Measurements from ENCODE around the gene KIF16B. TPM values are rescaled to one million over a fixed set of nuclear protein-coding genes. Genes with fewer than 3 reads are reported as not detected.

KIF16B gene
- total and polyA plus RNA-seq, 4 donors = 5.1 to 19.7 (median 8.4) TPM

GRCh38 chr20:16608277-16608650 lies 35.0 kb upstream of the KIF16B start:
- DNase-seq (ENCODE audit: low spot score) = no peak
- H3K4me3 ChIP-seq (ENCODE audit: low read depth in 1 of 3, low read length in 3 of 3) = peak overlapping the region in 1 of 3 donors; percentile 35
- peak in 1 of 2 donors; percentile 4 for TF ChIP-seq RXRA (IDR thresholded peaks at IDR 0.05)
- TF ChIP-seq EGR1 (IDR thresholded peaks at IDR 0.05; ENCODE audit: low read depth in 2 of 2) = no peak
- no peaks in the 10 kb centered on the region for H3K9me3 ChIP-seq (ENCODE audit: control insufficient read depth in 4 of 4, low read length in 3 of 4)
- H3K9ac ChIP-seq (ENCODE audit: low read depth in 1 of 2, low read length in 2 of 2) = no peak overlapping the region
- H3K27me3 ChIP-seq (ENCODE audit: control insufficient read depth in 4 of 4, insufficient read depth in 4 of 4, low read length in 3 of 4) = no peaks in the 10 kb centered on the region
- H3K27ac ChIP-seq (ENCODE audit: low read depth in 1 of 2, low read length in 2 of 2) = peak overlapping the region; percentile 39 to 79
- peaks cover 2 to 23% (median 20%) of the 10 kb centered on the region in 4 donors for H3K4me1 ChIP-seq (ENCODE audit: control insufficient read depth in 4 of 4, insufficient read depth in 4 of 4, low read length in 3 of 4)
- WGBS = 23% methylated on average over 2 of the region's 2 CpGs
- no peaks in the 10 kb centered on the region for H3K36me3 ChIP-seq (ENCODE audit: control insufficient read depth in 4 of 4, insufficient read depth in 3 of 4, low read depth in 1 of 4, low read length in 3 of 4)

- 21% methylated on average over 12 of the region's 12 CpGs for WGBS
- H3K27ac ChIP-seq (ENCODE audit: low read depth in 1 of 2, low read length in 2 of 2) = peak overlapping the region; percentile 39 to 79
Observed at GRCh38 chr20:16607364-16608276, 34.4 kb upstream of the KIF16B start.

More at GRCh38 chr20:16607364-16608276, 34.4 kb upstream of the KIF16B start:
- Histone ChIP-seq H3K36me3 (ENCODE audit: control insufficient read depth in 4 of 4, insufficient read depth in 3 of 4, low read depth in 1 of 4, low read length in 3 of 4) (no peaks in the 10 kb centered on the region), H3K27me3 (ENCODE audit: control insufficient read depth in 4 of 4, insufficient read depth in 4 of 4, low read length in 3 of 4) (no peaks in the 10 kb centered on the region), H3K9ac (ENCODE audit: low read depth in 1 of 2, low read length in 2 of 2) (peak overlapping the region in 1 of 2 donors; percentile 11), H3K9me3 (ENCODE audit: control insufficient read depth in 4 of 4, low read length in 3 of 4) (no peaks in the 10 kb centered on the region), H3K4me1 (ENCODE audit: control insufficient read depth in 4 of 4, insufficient read depth in 4 of 4, low read length in 3 of 4) (peaks cover 2 to 23% (median 20%) of the 10 kb centered on the region in 4 donors), H3K4me3 (ENCODE audit: low read depth in 1 of 3, low read length in 3 of 3) (peak overlapping the region in 2 of 3 donors; percentile 20 to 35)
- DNase-seq (ENCODE audit: low spot score) = no peak
- peak; percentile 92 to 98 for TF ChIP-seq HNF4A (conservative IDR thresholded peaks at IDR 0.05)
- TF ChIP-seq, protein P1, sequence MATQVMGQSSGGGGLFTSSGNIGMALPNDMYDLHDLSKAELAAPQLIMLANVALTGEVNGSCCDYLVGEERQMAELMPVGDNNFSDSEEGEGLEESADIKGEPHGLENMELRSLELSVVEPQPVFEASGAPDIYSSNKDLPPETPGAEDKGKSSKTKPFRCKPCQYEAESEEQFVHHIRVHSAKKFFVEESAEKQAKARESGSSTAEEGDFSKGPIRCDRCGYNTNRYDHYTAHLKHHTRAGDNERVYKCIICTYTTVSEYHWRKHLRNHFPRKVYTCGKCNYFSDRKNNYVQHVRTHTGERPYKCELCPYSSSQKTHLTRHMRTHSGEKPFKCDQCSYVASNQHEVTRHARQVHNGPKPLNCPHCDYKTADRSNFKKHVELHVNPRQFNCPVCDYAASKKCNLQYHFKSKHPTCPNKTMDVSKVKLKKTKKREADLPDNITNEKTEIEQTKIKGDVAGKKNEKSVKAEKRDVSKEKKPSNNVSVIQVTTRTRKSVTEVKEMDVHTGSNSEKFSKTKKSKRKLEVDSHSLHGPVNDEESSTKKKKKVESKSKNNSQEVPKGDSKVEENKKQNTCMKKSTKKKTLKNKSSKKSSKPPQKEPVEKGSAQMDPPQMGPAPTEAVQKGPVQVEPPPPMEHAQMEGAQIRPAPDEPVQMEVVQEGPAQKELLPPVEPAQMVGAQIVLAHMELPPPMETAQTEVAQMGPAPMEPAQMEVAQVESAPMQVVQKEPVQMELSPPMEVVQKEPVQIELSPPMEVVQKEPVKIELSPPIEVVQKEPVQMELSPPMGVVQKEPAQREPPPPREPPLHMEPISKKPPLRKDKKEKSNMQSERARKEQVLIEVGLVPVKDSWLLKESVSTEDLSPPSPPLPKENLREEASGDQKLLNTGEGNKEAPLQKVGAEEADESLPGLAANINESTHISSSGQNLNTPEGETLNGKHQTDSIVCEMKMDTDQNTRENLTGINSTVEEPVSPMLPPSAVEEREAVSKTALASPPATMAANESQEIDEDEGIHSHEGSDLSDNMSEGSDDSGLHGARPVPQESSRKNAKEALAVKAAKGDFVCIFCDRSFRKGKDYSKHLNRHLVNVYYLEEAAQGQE (IDR thresholded peaks at IDR 0.05) = no peak
- TF ChIP-seq, protein P2, sequence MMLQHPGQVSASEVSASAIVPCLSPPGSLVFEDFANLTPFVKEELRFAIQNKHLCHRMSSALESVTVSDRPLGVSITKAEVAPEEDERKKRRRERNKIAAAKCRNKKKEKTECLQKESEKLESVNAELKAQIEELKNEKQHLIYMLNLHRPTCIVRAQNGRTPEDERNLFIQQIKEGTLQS (IDR thresholded peaks at IDR 0.05) = no peak
- TF ChIP-seq ZBTB33 (IDR thresholded peaks at IDR 0.05) = peak; percentile 26
- TF ChIP-seq RAD21 (IDR thresholded peaks at IDR 0.05) = no peak
- no peak for TF ChIP-seq EGR1 (IDR thresholded peaks at IDR 0.05; ENCODE audit: low read depth in 2 of 2)
- peak in 1 of 2 donors; percentile 54 for TF ChIP-seq JUND (IDR thresholded peaks at IDR 0.05)
- peak; percentile 68 for TF ChIP-seq NR2F2 (IDR thresholded peaks at IDR 0.05)
- TF ChIP-seq CTCF (IDR thresholded peaks at IDR 0.05; ENCODE audit: low read depth, low read length, missing input control) = no peak
- peak; percentile 92 to 95 for TF ChIP-seq RXRA (IDR thresholded peaks at IDR 0.05)
- TF ChIP-seq FOXA2 (IDR thresholded peaks at IDR 0.05) = no peak
- no peak for TF ChIP-seq FOXA1 (IDR thresholded peaks at IDR 0.05)
- no peak for TF ChIP-seq TAF1 (conservative IDR thresholded peaks at IDR 0.05)
- TF ChIP-seq, protein P3, sequence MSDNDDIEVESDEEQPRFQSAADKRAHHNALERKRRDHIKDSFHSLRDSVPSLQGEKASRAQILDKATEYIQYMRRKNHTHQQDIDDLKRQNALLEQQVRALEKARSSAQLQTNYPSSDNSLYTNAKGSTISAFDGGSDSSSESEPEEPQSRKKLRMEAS (IDR thresholded peaks at IDR 0.05) = no peak
- no peak for TF ChIP-seq GABPA (IDR thresholded peaks at IDR 0.05 in 1 of 2, conservative IDR thresholded peaks at IDR 0.05 in 1 of 2)
- TF ChIP-seq HNF4G (IDR thresholded peaks at IDR 0.05) = peak; percentile 81
- peak; percentile 92 for TF ChIP-seq SP1 (IDR thresholded peaks at IDR 0.05)
- TF ChIP-seq YY1 (IDR thresholded peaks at IDR 0.05) = peak; percentile 58

Data from liver (tissue), 9 donors.